IMR-90 (cell line): ENCODE data around the gene CACNA1D. TPM values are rescaled to one million over a fixed set of nuclear protein-coding genes. Genes with fewer than 3 reads are reported as not detected.

ENCODE experiments used
- ATAC-seq: fragments of 200-7000 bp; cut with Tn5 transposase; 2 replicates; pipeline ENCODE4 v1.9.1; 2020; ENCODE audit warnings: low read depth, mild to moderate bottlenecking, moderate library complexity
- BruUV-seq: library from RNA; stranded (reverse); fragments of 400-500 nt; replicated peaks from 2 replicates; lab custom pipeline; 2021; lab: Mats Ljungman, UMichigan
- CTCF ChIA-PET: fragments of 300-600 bp; formaldehyde crosslinking; extraction: SDS; loops from one replicate; lab custom pipeline; 2021; ENCODE audit warnings: antibody characterized with exemption; lab: Yijun Ruan, JAX
- POLR2A ChIA-PET: fragments of 300-600 bp; sonication (Branson Sonifier 250); formaldehyde crosslinking; loops from one replicate; lab custom pipeline; 2022; ENCODE audit warnings: antibody characterized with exemption; ENCODE audit not compliant: unreplicated experiment; lab: Charles Lee
- DNase-seq: peaks from one replicate; pipeline ENCODE4 v3.0.0; 2013
- H2AFZ ChIP-seq: replicated peaks from 2 replicates; pipeline ENCODE3; 2013; ENCODE audit warnings: low read length, mild to moderate bottlenecking; ENCODE audit not compliant: poor library complexity
- H2AK5ac ChIP-seq: 2 replicates; pipeline ENCODE4 v1.6.1; 2013; ENCODE audit warnings: low read depth, low read length, inconsistent platforms
- H2AK9ac ChIP-seq: replicated peaks from 2 replicates; pipeline ENCODE3; 2013; ENCODE audit warnings: mild to moderate bottlenecking, low read depth, low read length, moderate library complexity; ENCODE audit not compliant: poor library complexity
- H2BK120ac ChIP-seq: 2 replicates; pipeline ENCODE4 v1.6.1; 2013; ENCODE audit warnings: low read depth, low read length, inconsistent platforms
- H2BK15ac ChIP-seq: 3 replicates; pipeline ENCODE4 v1.6.1; 2013; ENCODE audit warnings: low read depth, low read length, inconsistent platforms
- H2BK20ac ChIP-seq: 2 replicates; pipeline ENCODE4 v1.6.1; 2013; ENCODE audit warnings: low read depth, mild to moderate bottlenecking, inconsistent platforms, low read length, moderate library complexity
- H2BK5ac ChIP-seq: 2 replicates; pipeline ENCODE4 v1.6.1; 2013; ENCODE audit warnings: mild to moderate bottlenecking, low read depth, low read length, inconsistent platforms; ENCODE audit not compliant: poor library complexity, severe bottlenecking
- H3K14ac ChIP-seq: replicated peaks from 2 replicates; pipeline ENCODE4 v1.6.1; 2013; ENCODE audit warnings: low read depth, low read length, inconsistent platforms
- H3K18ac ChIP-seq: 2 replicates; pipeline ENCODE4 v1.6.1; 2013; ENCODE audit warnings: low read depth, low read length, control low read depth
- H3K23ac ChIP-seq: 2 replicates; pipeline ENCODE4 v1.6.1; 2013; ENCODE audit warnings: low read depth, low read length, inconsistent platforms
- H3K27ac ChIP-seq: 2 replicates; pipeline ENCODE4 v1.5.1; 2013; ENCODE audit warnings: mild to moderate bottlenecking, control low read depth, low read length; ENCODE audit not compliant: insufficient read depth
- H3K27me3 ChIP-seq: 2 replicates; pipeline ENCODE4 v1.6.1; 2013; ENCODE audit warnings: low read length; ENCODE audit not compliant: control insufficient read depth, insufficient read depth
- H3K36me3 ChIP-seq: 2 replicates; pipeline ENCODE4 v1.6.1; 2013; ENCODE audit warnings: low read length, mixed read lengths; ENCODE audit not compliant: control insufficient read depth, insufficient read depth
- H3K4ac ChIP-seq: 2 replicates; pipeline ENCODE4 v1.6.1; 2013; ENCODE audit warnings: low read depth, low read length, inconsistent platforms
- H3K4me1 ChIP-seq: 2 replicates; pipeline ENCODE4 v1.6.1; 2013; ENCODE audit warnings: low read length, mixed read lengths; ENCODE audit not compliant: control insufficient read depth, insufficient read depth
- H3K4me2 ChIP-seq: 2 replicates; pipeline ENCODE4 v1.6.1; 2013; ENCODE audit warnings: low read depth, mild to moderate bottlenecking, control low read depth, low read length, moderate library complexity
- H3K4me3 ChIP-seq: 2 replicates; pipeline ENCODE4 v1.5.1; 2013; ENCODE audit warnings: low read depth, mild to moderate bottlenecking, control low read depth, low read length, moderate library complexity; ENCODE audit not compliant: insufficient read depth
- H3K56ac ChIP-seq: 2 replicates; pipeline ENCODE4 v1.6.1; 2013; ENCODE audit warnings: low read length, inconsistent platforms; ENCODE audit not compliant: insufficient read depth; ENCODE audit errors: extremely low read depth
- H3K79me1 ChIP-seq, 2 experiments: 2 replicates each; pipeline ENCODE4 v1.6.1; 2013; ENCODE audit warnings: low read length in 2 of 2, inconsistent platforms in 1 of 2, low read depth in 1 of 2
- H3K9ac ChIP-seq: 2 replicates; pipeline ENCODE4 v1.6.1; 2013; ENCODE audit warnings: low read depth, low read length, control low read depth
- H3K9me1 ChIP-seq: 2 replicates; pipeline ENCODE4 v1.6.1; 2013; ENCODE audit warnings: low read length, inconsistent platforms; ENCODE audit not compliant: insufficient read depth
- H3K9me3 ChIP-seq: 2 replicates; pipeline ENCODE4 v1.6.1; 2013; ENCODE audit warnings: low read length; ENCODE audit not compliant: control insufficient read depth, insufficient read depth
- H4K20me1 ChIP-seq: 2 replicates; pipeline ENCODE4 v1.6.1; 2013; ENCODE audit warnings: low read length, inconsistent platforms; ENCODE audit not compliant: insufficient read depth
- H4K5ac ChIP-seq: 2 replicates; pipeline ENCODE4 v1.6.1; 2013; ENCODE audit warnings: mild to moderate bottlenecking, low read depth, low read length, control low read depth
- H4K8ac ChIP-seq, 2 experiments: 2 replicates each; pipeline ENCODE4 v1.6.1; 2013; ENCODE audit warnings: low read depth in 2 of 2, low read length in 2 of 2, control low read depth in 1 of 2, inconsistent platforms in 1 of 2
- H4K91ac ChIP-seq: 2 replicates; pipeline ENCODE4 v1.6.1; 2013; ENCODE audit warnings: low read depth, low read length, inconsistent platforms; ENCODE audit not compliant: insufficient read depth
- BHLHE40 ChIP-seq: fragments of 150-350 bp; IDR thresholded peaks from 2 replicates; pipeline ENCODE4 v1.6.1; 2016; ENCODE audit warnings: mild to moderate bottlenecking, low read depth, low read length
- CEBPB ChIP-seq: IDR thresholded peaks from 2 replicates; pipeline ENCODE4 v1.6.1; 2012; ENCODE audit warnings: low read depth, low read length, improper control_type of control experiment
- CHD1 ChIP-seq: IDR thresholded peaks from 2 replicates; pipeline ENCODE4 v1.6.1; 2012; ENCODE audit warnings: low read depth, low read length, improper control_type of control experiment
- CTCF ChIP-seq: conservative IDR thresholded peaks from 2 replicates; pipeline ENCODE4 v1.5.1; 2012; ENCODE audit warnings: mild to moderate bottlenecking, low read depth, low read length, improper control_type of control experiment
- ELK1 ChIP-seq: fragments of 150-350 bp; IDR thresholded peaks from 2 replicates; pipeline ENCODE4 v1.6.1; 2016; ENCODE audit warnings: low read depth, mild to moderate bottlenecking, low read length, moderate library complexity, borderline replicate concordance
- FOS ChIP-seq: fragments of 150-350 bp; IDR thresholded peaks from 2 replicates; pipeline ENCODE4 v1.6.1; 2016; ENCODE audit warnings: low read depth, low read length
- MAFK ChIP-seq: IDR thresholded peaks from 2 replicates; pipeline ENCODE4 v1.6.1; 2012; ENCODE audit warnings: low read depth, low read length, improper control_type of control experiment
- MAZ ChIP-seq: IDR thresholded peaks from 2 replicates; pipeline ENCODE4 v1.6.1; 2012; ENCODE audit warnings: low read depth, mild to moderate bottlenecking, low read length, improper control_type of control experiment, moderate library complexity, borderline replicate concordance
- MXI1 ChIP-seq: IDR thresholded peaks from 2 replicates; pipeline ENCODE4 v1.6.1; 2012; ENCODE audit warnings: low read depth, mild to moderate bottlenecking, low read length, moderate library complexity, borderline replicate concordance
- NFE2L2 ChIP-seq: fragments of 150-350 bp; IDR thresholded peaks from 2 replicates; pipeline ENCODE4 v1.6.1; 2016; ENCODE audit warnings: low read depth, mild to moderate bottlenecking, low read length
- POLR2A ChIP-seq: IDR thresholded peaks from 2 replicates; pipeline ENCODE4 v1.6.1; 2012; ENCODE audit warnings: mild to moderate bottlenecking, low read depth, low read length
- RAD21 ChIP-seq: IDR thresholded peaks from 2 replicates; pipeline ENCODE4 v1.6.1; 2012; ENCODE audit warnings: low read length, improper control_type of control experiment
- RCOR1 ChIP-seq: IDR thresholded peaks from 2 replicates; pipeline ENCODE4 v1.6.1; 2012; ENCODE audit warnings: mild to moderate bottlenecking, low read length, improper control_type of control experiment; ENCODE audit not compliant: insufficient replicate concordance
- RFX5 ChIP-seq: IDR thresholded peaks from 2 replicates; pipeline ENCODE4 v1.8.0; 2012; ENCODE audit warnings: low read depth, mild to moderate bottlenecking, low read length, moderate library complexity
- SMC3 ChIP-seq: fragments of 150-350 bp; IDR thresholded peaks from 2 replicates; pipeline ENCODE4 v1.6.1; 2016; ENCODE audit warnings: low read depth, mild to moderate bottlenecking, antibody characterized with exemption, low read length, moderate library complexity
- USF2 ChIP-seq: fragments of 150-350 bp; IDR thresholded peaks from 2 replicates; pipeline ENCODE4 v1.6.1; 2017; ENCODE audit warnings: mild to moderate bottlenecking, antibody characterized with exemption, low read length, low read depth
- WGBS, 2 experiments: methylation state at CpG; one replicate each; pipeline versions ENCODE4 v1.1.5 to v1.1.7; 2013; ENCODE audit warnings: missing lambda C conversion rate in 2 of 2; ENCODE audit not compliant: insufficient read length in 1 of 2; ENCODE audit errors: extremely low coverage in 2 of 2; 5-methylcytosine and 5-hydroxymethylcytosine counted together
- dilution Hi-C: fragments of 300-500 bp; cut with HindIII; formaldehyde crosslinking; loops from one replicate; pipeline ENCODE4 v1.14.3; 2018; ENCODE audit warnings: low sequenced_read_pairs; ENCODE audit not compliant: unreplicated experiment
- in situ Hi-C: fragments of 300-500 bp; cut with MboI; formaldehyde crosslinking; loops from 3 replicates; pipeline ENCODE4 v1.14.3; 2019; ENCODE audit warnings: low sequenced_read_pairs, inconsistent platforms, mixed read lengths
- intact Hi-C: fragments of 100-400 bp; cut with micrococcal nuclease; formaldehyde crosslinking; loops from 2 replicates; pipeline ENCODE4 v1.10.0; 2022
- polyA plus RNA-seq, 3 experiments: library from polyadenylated mRNA; depleted of rRNA; stranded (reverse); fragments of >200 nt; gene quantifications; 2 replicates each; pipeline ENCODE4 v1.2.3, GENCODE V29; 2012; ENCODE audit warnings: low replicate concordance in 1 of 3
- total RNA-seq: library from RNA; depleted of rRNA; stranded (reverse); fragments of >200 nt; gene quantifications from 2 replicates; pipeline ENCODE4 v1.2.3, GENCODE V29; 2012

CACNA1D gene
- total and polyA plus RNA-seq, 2 of the 4 experiments (the other 2 are of a cell fraction), result 0.07 TPM; not detected in 1

GRCh38 chr3:53491276-53491675, 3.1 kb upstream of the CACNA1D start:
- H3K4ac ChIP-seq, result no peak overlapping the region
- no peak overlapping the region for H3K9ac ChIP-seq
- in situ Hi-C loops, result no loop called here
- H2AK5ac ChIP-seq, result no peak overlapping the region
- CTCF ChIA-PET, result no interaction called here
- no peak overlapping the region for H3K14ac ChIP-seq
- no peak overlapping the region for H3K56ac ChIP-seq
- no peak for ATAC-seq
- no peaks in the 10 kb centered on the region for H4K20me1 ChIP-seq
- no peaks in the 10 kb centered on the region for H3K9me1 ChIP-seq
- H3K27ac ChIP-seq, result no peak overlapping the region
- H2AFZ ChIP-seq, result no peak overlapping the region
- no peaks in the 10 kb centered on the region for H3K4me1 ChIP-seq
- no peak overlapping the region for H3K18ac ChIP-seq
- H3K36me3 ChIP-seq, result no peaks in the 10 kb centered on the region
- no peaks in the 10 kb centered on the region for H3K9me3 ChIP-seq
- WGBS, 2 experiments, result 67% methylated on average over 1 of the region's 6 CpGs; no CpG with 5 or more reads in 1 of the 2 experiments
- TF ChIP-seq RAD21 (no peak), CHD1 (no peak), ELK1 (no peak), RFX5 (no peak), FOS (no peak), MAZ (no peak), RCOR1 (no peak), USF2 (no peak), SMC3 (no peak), NFE2L2 (no peak), BHLHE40 (no peak), CEBPB (no peak), CTCF (no peak), MXI1 (no peak), MAFK (no peak), POLR2A (no peak)
- no TSS peak for BruUV-seq
- no peak overlapping the region for H2AK9ac ChIP-seq
- intact Hi-C loops, result loop anchor here (10.0 kb wide), 1 partner anchor 176 kb away; no protein-coding TSS in a partner anchor
- no peaks in the 10 kb centered on the region for H3K79me1 ChIP-seq
- H4K91ac ChIP-seq, result no peak overlapping the region
- H4K8ac ChIP-seq, result no peak overlapping the region
- no peak overlapping the region for H3K4me2 ChIP-seq
- no peak overlapping the region for H3K4me3 ChIP-seq
- POLR2A ChIA-PET, result no interaction called here
- dilution Hi-C loops, result no loop called here
- H3K27me3 ChIP-seq, result peaks cover 36% of the 10 kb centered on the region
- no peak overlapping the region for H2BK20ac ChIP-seq
- no peak overlapping the region for H2BK120ac ChIP-seq
- no peak overlapping the region for H2BK5ac ChIP-seq
- no peak overlapping the region for H3K23ac ChIP-seq
- H2BK15ac ChIP-seq, result no peak overlapping the region
- no peak for DNase-seq
- H4K5ac ChIP-seq, result no peak overlapping the region
